ENCODE results near the gene TMEM89. TPM values are rescaled to one million over a fixed set of nuclear protein-coding genes. Genes with fewer than 3 reads are reported as not detected.

TMEM89 gene
- total RNA-seq, 1 experiment from 2014 or later: 0.74 TPM

DNA sequence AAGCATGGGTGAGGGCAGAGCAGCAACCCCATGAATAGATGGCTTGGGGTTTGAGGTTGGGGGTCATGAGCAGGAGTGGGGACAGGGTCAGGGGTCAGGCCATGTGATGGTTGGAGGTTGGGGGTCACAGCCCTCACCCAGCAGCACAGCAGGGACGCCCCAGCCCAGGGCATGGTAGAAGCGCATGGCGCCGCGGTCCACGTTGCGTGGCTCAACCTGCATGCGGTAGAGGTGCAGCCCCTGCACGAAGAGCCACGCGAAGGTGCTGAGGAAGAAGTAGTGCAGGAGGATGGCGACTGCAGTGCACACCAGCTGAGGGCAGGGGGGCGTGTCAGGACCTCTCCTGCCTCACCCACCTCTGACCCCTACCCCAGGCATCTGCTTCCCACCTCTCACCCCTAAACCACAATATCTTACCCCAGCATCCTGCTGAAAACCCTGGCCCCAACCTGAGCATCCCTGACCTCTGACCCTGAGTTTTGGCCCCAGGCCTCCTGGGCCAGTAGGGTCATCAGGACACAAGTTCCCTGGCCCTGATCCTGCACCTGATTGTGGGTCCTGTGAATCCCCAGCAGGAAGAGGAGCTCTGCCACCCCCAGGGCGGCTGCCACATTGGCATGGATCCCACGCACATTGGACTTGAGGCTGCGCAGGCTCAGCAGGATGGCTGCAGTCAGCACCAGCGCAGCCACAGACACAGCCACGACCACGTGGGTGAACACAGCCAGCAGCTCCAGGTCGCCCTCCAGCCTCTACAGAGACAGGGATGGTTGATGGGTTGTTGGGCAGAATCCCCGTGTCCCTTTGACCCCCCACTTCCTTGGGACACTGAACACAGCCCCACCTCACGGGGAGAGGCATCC lies 23.6 kb upstream of the TMEM89 start:
- H4K5ac ChIP-seq (ENCODE audit: insufficient read length, low read depth, low read length): no peak overlapping the region
- H3K27me3 ChIP-seq (ENCODE audit: insufficient read depth, low read length): no peaks in the 10 kb centered on the region
- no peak overlapping the region for H3K4ac ChIP-seq (ENCODE audit: low read depth, low read length)
- Mint-ChIP-seq H3K36me3 (ENCODE audit: insufficient read depth in 1 of 3, low read depth in 3 of 3) (peaks cover 24 to 63% (median 56%) of the 10 kb centered on the region in 3 experiments), H3K27ac (no peak overlapping the region; a peak in 1 of 7 replicates), H3K27me3 (ENCODE audit: low read depth) (no peaks in the 10 kb centered on the region), H3K9me3 (no peaks in the 10 kb centered on the region), H3K4me1 (no peaks in the 10 kb centered on the region), H3K4me3 (no peak overlapping the region)
- H3K23me2 ChIP-seq (ENCODE audit: insufficient read length, low read depth, low read length, poor library complexity, severe bottlenecking): no peaks in the 10 kb centered on the region
- H3K9ac ChIP-seq (ENCODE audit: extremely low read depth, insufficient read length, low read length): no peak overlapping the region
- no peak overlapping the region for H2BK15ac ChIP-seq (ENCODE audit: low read depth, low read length)
- H4K20me1 ChIP-seq (ENCODE audit: control insufficient read depth, insufficient read depth, insufficient read length): peaks cover 2% of the 10 kb centered on the region
- H2BK20ac ChIP-seq (ENCODE audit: low read depth, low read length, poor library complexity, severe bottlenecking): no peak overlapping the region
- H3K4me1 ChIP-seq (ENCODE audit: insufficient read depth, low read length): no peaks in the 10 kb centered on the region
- H2BK5ac ChIP-seq (ENCODE audit: insufficient read length, low read length): no peak overlapping the region
- no peak overlapping the region for H3T11ph ChIP-seq (ENCODE audit: low read length)
- H2BK12ac ChIP-seq (ENCODE audit: insufficient read length, low read depth, low read length): no peak overlapping the region
- H3K56ac ChIP-seq (ENCODE audit: insufficient read length, low read depth, low read length): no peak overlapping the region
- no peaks in the 10 kb centered on the region for H3K79me1 ChIP-seq (ENCODE audit: insufficient read depth, low read depth, low read length, poor library complexity, severe bottlenecking)
- H2BK120ac ChIP-seq (ENCODE audit: low read depth, low read length, poor library complexity, severe bottlenecking): no peak overlapping the region
- TF ChIP-seq, protein P1, sequence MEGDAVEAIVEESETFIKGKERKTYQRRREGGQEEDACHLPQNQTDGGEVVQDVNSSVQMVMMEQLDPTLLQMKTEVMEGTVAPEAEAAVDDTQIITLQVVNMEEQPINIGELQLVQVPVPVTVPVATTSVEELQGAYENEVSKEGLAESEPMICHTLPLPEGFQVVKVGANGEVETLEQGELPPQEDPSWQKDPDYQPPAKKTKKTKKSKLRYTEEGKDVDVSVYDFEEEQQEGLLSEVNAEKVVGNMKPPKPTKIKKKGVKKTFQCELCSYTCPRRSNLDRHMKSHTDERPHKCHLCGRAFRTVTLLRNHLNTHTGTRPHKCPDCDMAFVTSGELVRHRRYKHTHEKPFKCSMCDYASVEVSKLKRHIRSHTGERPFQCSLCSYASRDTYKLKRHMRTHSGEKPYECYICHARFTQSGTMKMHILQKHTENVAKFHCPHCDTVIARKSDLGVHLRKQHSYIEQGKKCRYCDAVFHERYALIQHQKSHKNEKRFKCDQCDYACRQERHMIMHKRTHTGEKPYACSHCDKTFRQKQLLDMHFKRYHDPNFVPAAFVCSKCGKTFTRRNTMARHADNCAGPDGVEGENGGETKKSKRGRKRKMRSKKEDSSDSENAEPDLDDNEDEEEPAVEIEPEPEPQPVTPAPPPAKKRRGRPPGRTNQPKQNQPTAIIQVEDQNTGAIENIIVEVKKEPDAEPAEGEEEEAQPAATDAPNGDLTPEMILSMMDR (conservative IDR thresholded peaks at IDR 0.05): no peak
- no peak overlapping the region for H2AK5ac ChIP-seq (ENCODE audit: insufficient read length, low read length)
- H4K91ac ChIP-seq (ENCODE audit: insufficient read length, low read depth, low read length): no peak overlapping the region
- no peak overlapping the region for H4K8ac ChIP-seq (replicated peaks; ENCODE audit: insufficient read length, low read depth, low read length)
- H2AFZ ChIP-seq (ENCODE audit: low read length): no peak overlapping the region
- no peak for DNase-seq
- H3K4me2 ChIP-seq (ENCODE audit: insufficient read depth, insufficient read length, low read length): no peak overlapping the region
- H3K79me2 ChIP-seq (ENCODE audit: insufficient read depth, low read length): no peaks in the 10 kb centered on the region
- no peak overlapping the region for H3K23ac ChIP-seq (ENCODE audit: insufficient read length, low read depth, low read length)
- H3K14ac ChIP-seq (ENCODE audit: insufficient read depth, low read length): no peak overlapping the region; the same call in 1 of the 2 replicates
- H3K18ac ChIP-seq (ENCODE audit: insufficient read length, low read depth, low read length): no peak overlapping the region
- H3K9me3 ChIP-seq (ENCODE audit: control insufficient read depth, low read depth, low read length): no peaks in the 10 kb centered on the region
- H3K27ac ChIP-seq (ENCODE audit: insufficient read length, low read depth, low read length): no peak overlapping the region
- no CpG with 5 or more reads among the region's 22 CpGs for WGBS (ENCODE audit: extremely low coverage, insufficient read length, low lambda C conversion rate)

All from H9 (cell line).